HG02610 (cell line): Measurements from ENCODE around the gene HSP90AA1.
"Not testable (repeated sequence)": the region's sequence is repeated elsewhere in the genome, so short reads cannot be mapped to it uniquely, and the experiment has no call there.

Experiments used
- ATAC-seq: cut with Tn5 transposase; IDR thresholded peaks from one replicate; pipeline ENCODE4 v1.9.1; 2021; ENCODE audit warnings: mild to moderate bottlenecking, moderate library complexity; ENCODE audit not compliant: unreplicated experiment

HSP90AA1 gene

GRCh38 chr14:102095231-102095870 is 8.5 kb upstream of the HSP90AA1 start:
- ATAC-seq, result no peak

- ATAC-seq, result no peak
Observed at GRCh38 chr14:102094101-102094500, 7.3 kb upstream of the HSP90AA1 start.

GRCh38 chr14:102092806-102093205 is 6.0 kb upstream of the HSP90AA1 start:
- ATAC-seq, result no peak

GRCh38 chr14:102090713-102091112 is 3.9 kb upstream of the HSP90AA1 start:
- no peak for ATAC-seq

- no peak for ATAC-seq
Observed at GRCh38 chr14:102089621-102090343, 2.9 kb upstream of the HSP90AA1 start.

GRCh38 chr14:102088012-102088792 is 1.4 kb upstream of the HSP90AA1 start:
- no peak for ATAC-seq

- ATAC-seq, result no peak
Observed at GRCh38 chr14:102087762-102088011, 843 bp upstream of the HSP90AA1 start.

GRCh38 chr14:102086709-102086971 is 204 bp downstream of the HSP90AA1 start:
- no peak for ATAC-seq

GRCh38 chr14:102085948-102086708 is 716 bp downstream of the HSP90AA1 start:
- ATAC-seq, result peak; percentile 25

GRCh38 chr14:102085488-102085887 is 1.4 kb downstream of the HSP90AA1 start:
- no peak for ATAC-seq

- ATAC-seq, result no peak
Observed at GRCh38 chr14:102084931-102085330, 1.9 kb downstream of the HSP90AA1 start.

GRCh38 chr14:102084522-102084921 is 2.3 kb downstream of the HSP90AA1 start:
- ATAC-seq, result not testable (repeated sequence)

GRCh38 chr14:102081231-102082080 is 5.4 kb downstream of the HSP90AA1 start:
- ATAC-seq, result no peak

GRCh38 chr14:102080183-102081080 is 6.4 kb downstream of the HSP90AA1 start:
- no peak for ATAC-seq

- no peak for ATAC-seq
Observed at GRCh38 chr14:102079700-102079979, 7.2 kb downstream of the HSP90AA1 start.

- no peak for ATAC-seq
Observed at GRCh38 chr14:102078831-102079699, 7.8 kb downstream of the HSP90AA1 start.

- not testable (repeated sequence) for ATAC-seq
Observed at GRCh38 chr14:102078361-102078791, 8.5 kb downstream of the HSP90AA1 start.

GRCh38 chr14:102077382-102077709 is 9.5 kb downstream of the HSP90AA1 start:
- no peak for ATAC-seq

GRCh38 chr14:102075155-102075554 is 11.7 kb downstream of the HSP90AA1 start:
- ATAC-seq, result no peak
